ENCODE results near the gene VIPAS39.

Gene VIPAS39

GRCh38 chr14:77400216-77400615 lies 57.2 kb downstream of the VIPAS39 start:
- DNase-seq = no peak

- no peak for DNase-seq
These were observed 67.2 kb downstream of the VIPAS39 start for GRCh38 chr14:77390188-77390587.

DNA sequence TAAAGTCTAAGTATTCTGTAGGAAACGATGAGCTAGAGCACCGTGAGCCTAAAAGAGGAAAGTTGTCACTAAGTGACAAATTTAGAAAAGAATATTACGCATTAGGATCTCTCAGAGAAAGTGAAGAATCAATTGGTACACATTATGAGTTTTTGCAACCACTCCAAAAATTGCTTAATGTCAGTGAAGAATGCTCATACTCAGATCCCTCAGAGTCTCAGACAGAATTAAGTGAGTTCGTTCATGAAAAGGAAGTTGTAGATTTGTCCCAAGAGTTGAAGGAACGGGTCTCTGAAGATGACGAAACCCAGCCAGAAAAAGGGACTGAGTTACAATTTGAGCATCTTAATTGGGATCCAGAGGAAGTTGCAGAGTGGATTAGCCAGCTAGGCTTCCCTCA lies 78.7 kb downstream of the VIPAS39 start:
- no peak for DNase-seq

DNA sequence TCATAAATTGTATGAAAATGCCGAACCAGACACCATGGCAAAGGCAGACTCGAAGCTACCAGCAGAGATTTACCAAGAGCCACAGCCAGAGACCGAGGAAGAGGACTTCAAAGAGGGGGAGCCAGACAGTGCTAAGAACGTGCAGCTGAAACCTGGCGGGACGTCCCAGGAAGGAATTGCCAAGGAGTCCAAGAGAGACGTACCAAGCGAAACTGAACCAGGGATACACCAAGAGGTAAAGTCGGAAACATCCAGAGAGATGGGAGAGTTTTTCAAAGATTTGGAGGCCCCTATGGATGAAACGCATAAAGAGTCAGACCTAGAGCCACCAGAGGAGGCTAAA lies 79.9 kb downstream of the VIPAS39 start:
- DNase-seq = no peak

GRCh38 chr14:77376771-77377501 lies 80.5 kb downstream of the VIPAS39 start, which contains the start of the genes SAMD15 and TMED8:
Gene SAMD15, plus strand, starts transcription at chr14:77377379. Its CDS starts 40 bp downstream, at chr14:77377419.
Gene TMED8, minus strand, starts transcription at chr14:77377094. Its CDS starts 41 bp downstream, at chr14:77377053.
- peak; percentile 65 for DNase-seq

Measured in NCI-H1436 (cell line).